Measurements from ENCODE around the gene LINGO3.
"Not testable (repeated sequence)": the region's sequence is repeated elsewhere in the genome, so short reads cannot be mapped to it uniquely, and the experiment has no call there.

Gene LINGO3

GRCh38 chr19:2281265-2282061 lies 26.5 kb downstream of the LINGO3 start:
- not testable (repeated sequence) for DNase-seq (ENCODE audit: low read depth)

GRCh38 chr19:2280633-2281264 lies 27.2 kb downstream of the LINGO3 start:
- no peak for DNase-seq (ENCODE audit: low read depth)

- DNase-seq (ENCODE audit: low read depth), result no peak
These were observed 29.3 kb downstream of the LINGO3 start for GRCh38 chr19:2278459-2279158.

- DNase-seq (ENCODE audit: low read depth), result no peak
These were observed 30.8 kb downstream of the LINGO3 start for GRCh38 chr19:2277138-2277537.

GRCh38 chr19:2276429-2276986 lies 31.4 kb downstream of the LINGO3 start:
- DNase-seq (ENCODE audit: low read depth), result no peak

- DNase-seq (ENCODE audit: low read depth), result no peak
These were observed 32.1 kb downstream of the LINGO3 start for GRCh38 chr19:2275588-2276428.

- DNase-seq (ENCODE audit: low read depth), result peak; percentile 77
These were observed 32.9 kb downstream of the LINGO3 start for GRCh38 chr19:2274931-2275535.

- DNase-seq (ENCODE audit: low read depth), result peak; percentile 37
These were observed 33.7 kb downstream of the LINGO3 start for GRCh38 chr19:2274185-2274711.

- peak; percentile 76 for DNase-seq (ENCODE audit: low read depth)
These were observed 34.4 kb downstream of the LINGO3 start for GRCh38 chr19:2273356-2274184.

- DNase-seq (ENCODE audit: low read depth), result peak; percentile 93
These were observed 36.5 kb downstream of the LINGO3 start for GRCh38 chr19:2271234-2272103.

- peak; percentile 87 for DNase-seq (ENCODE audit: low read depth)
These were observed 37.3 kb downstream of the LINGO3 start for GRCh38 chr19:2270423-2271233.

GRCh38 chr19:2270157-2270422 lies 37.9 kb downstream of the LINGO3 start:
- DNase-seq (ENCODE audit: low read depth), result peak; percentile 39

- peak; percentile 96 for DNase-seq (ENCODE audit: low read depth)
These were observed 38.5 kb downstream of the LINGO3 start for GRCh38 chr19:2269244-2270156.

- DNase-seq (ENCODE audit: low read depth), result no peak
These were observed 39.1 kb downstream of the LINGO3 start for GRCh38 chr19:2268861-2269243.

- no peak for DNase-seq (ENCODE audit: low read depth)
These were observed 39.5 kb downstream of the LINGO3 start for GRCh38 chr19:2268480-2268830.

GRCh38 chr19:2266183-2266993 lies 41.6 kb downstream of the LINGO3 start:
- peak; percentile 82 for DNase-seq (ENCODE audit: low read depth)
